WTC11 (cell line): ENCODE measurements around the gene PFDN1.

ENCODE experiments used
- ELF4 ChIP-seq: sonication (generic); formaldehyde crosslinking; IDR thresholded peaks from 2 replicates; pipeline ENCODE4 v1.8.1; 2022; ENCODE audit warnings: low read depth, mild to moderate bottlenecking, moderate library complexity, missing genetic modification reagents
- KAT7 ChIP-seq: sonication (generic); formaldehyde crosslinking; IDR thresholded peaks from 2 replicates; pipeline ENCODE4 v1.8.1; 2023; ENCODE audit warnings: missing genetic modification reagents, mild to moderate bottlenecking, borderline replicate concordance
- TF ChIP-seq, protein P1 (sequence below): sonication (generic); formaldehyde crosslinking; IDR thresholded peaks from 2 replicates; pipeline ENCODE4 v1.8.1; 2022; ENCODE audit warnings: low read depth, missing genetic modification reagents, borderline replicate concordance
- TF ChIP-seq, protein P2 (sequence below): fragments of 200-600 bp; IDR thresholded peaks from 2 replicates; pipeline ENCODE4 v1.8.0; 2022; ENCODE audit warnings: antibody characterized with exemption

DNA sequence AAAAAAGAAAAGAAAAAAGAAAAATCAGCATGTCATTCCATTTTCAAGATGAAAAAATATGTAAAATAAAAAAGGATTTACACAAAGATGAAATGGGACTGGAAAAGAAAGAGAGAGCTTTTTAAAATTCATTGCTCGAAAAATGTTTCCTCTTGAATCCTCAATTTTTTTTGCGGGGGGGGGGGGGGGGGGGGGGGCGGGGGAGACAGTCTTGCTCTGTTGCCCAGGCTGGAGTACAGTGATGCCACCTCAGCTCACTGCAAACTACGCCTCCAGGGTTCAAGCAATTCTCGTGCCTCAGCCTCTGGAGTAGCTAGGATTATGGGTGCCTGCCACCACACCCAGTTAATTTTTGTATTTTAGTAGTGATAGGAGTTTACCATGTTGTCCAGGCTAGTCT, 16.5 kb downstream of the PFDN1 start:
- TF ChIP-seq KAT7 (CRISPR knock-in tag) (no peak), ELF4 (CRISPR knock-in tag) (no peak)
- TF ChIP-seq, protein P1, sequence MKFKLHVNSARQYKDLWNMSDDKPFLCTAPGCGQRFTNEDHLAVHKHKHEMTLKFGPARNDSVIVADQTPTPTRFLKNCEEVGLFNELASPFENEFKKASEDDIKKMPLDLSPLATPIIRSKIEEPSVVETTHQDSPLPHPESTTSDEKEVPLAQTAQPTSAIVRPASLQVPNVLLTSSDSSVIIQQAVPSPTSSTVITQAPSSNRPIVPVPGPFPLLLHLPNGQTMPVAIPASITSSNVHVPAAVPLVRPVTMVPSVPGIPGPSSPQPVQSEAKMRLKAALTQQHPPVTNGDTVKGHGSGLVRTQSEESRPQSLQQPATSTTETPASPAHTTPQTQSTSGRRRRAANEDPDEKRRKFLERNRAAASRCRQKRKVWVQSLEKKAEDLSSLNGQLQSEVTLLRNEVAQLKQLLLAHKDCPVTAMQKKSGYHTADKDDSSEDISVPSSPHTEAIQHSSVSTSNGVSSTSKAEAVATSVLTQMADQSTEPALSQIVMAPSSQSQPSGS (CRISPR knock-in tag), result no peak
- TF ChIP-seq, protein P2, sequence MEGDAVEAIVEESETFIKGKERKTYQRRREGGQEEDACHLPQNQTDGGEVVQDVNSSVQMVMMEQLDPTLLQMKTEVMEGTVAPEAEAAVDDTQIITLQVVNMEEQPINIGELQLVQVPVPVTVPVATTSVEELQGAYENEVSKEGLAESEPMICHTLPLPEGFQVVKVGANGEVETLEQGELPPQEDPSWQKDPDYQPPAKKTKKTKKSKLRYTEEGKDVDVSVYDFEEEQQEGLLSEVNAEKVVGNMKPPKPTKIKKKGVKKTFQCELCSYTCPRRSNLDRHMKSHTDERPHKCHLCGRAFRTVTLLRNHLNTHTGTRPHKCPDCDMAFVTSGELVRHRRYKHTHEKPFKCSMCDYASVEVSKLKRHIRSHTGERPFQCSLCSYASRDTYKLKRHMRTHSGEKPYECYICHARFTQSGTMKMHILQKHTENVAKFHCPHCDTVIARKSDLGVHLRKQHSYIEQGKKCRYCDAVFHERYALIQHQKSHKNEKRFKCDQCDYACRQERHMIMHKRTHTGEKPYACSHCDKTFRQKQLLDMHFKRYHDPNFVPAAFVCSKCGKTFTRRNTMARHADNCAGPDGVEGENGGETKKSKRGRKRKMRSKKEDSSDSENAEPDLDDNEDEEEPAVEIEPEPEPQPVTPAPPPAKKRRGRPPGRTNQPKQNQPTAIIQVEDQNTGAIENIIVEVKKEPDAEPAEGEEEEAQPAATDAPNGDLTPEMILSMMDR, result no peak
